ENCODE data around the gene ARVCF. TPM values are rescaled to one million over a fixed set of nuclear protein-coding genes. Genes with fewer than 3 reads are reported as not detected.

ARVCF gene
- total and polyA plus RNA-seq, 2 donors (not counting 3 experiments of a cell fraction or from before 2014, with no cell fraction given): 81.3 to 105 TPM

DNA sequence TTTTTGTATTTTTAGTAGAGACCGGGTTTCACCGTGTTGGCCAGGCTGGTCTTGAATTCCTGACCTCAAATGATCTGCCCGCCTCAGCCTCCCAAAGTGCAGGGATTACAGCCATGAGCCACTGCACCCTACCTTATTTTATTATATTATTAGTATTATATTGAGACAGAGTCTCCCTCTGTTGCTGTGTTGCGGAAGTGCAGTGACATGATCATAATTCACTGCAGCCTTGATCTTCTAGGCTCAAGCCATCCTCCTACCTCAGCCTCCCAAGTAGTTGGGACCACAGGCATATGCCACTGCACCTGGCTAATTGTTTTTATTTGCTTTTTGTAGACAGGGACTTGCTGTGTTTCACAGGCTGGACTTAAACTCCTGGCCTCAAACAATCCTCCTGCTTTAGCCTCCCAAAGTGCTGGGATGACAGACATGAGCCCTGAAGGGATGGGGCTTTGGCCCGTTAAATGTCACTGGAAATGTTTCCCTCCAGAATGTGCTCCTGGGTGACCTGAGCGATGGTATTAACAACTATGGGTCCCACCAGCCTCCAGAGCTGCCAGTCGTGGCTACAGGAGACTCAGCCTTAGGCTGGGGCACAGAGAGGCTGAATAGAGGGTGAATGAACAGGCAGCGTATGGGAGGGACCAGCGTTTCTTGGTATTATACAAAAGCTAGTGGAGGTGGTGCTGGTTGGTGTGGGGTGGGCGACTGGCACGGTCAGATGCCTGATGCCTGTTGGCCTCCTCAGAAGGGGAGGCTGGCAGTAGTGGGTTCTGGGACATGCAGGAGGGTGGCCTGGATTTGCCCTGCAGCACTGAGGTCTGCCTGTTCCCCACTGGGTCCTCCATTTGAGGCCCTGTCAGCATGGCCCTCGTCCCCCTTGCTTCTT lies 11.6 kb upstream of the ARVCF start:
- H3K9me1 ChIP-seq (replicated peaks; ENCODE audit: control insufficient read depth, extremely low read depth, insufficient read depth, low read length): no peaks in the 10 kb centered on the region
- TF ChIP-seq MYC (IDR thresholded peaks at IDR 0.05; ENCODE audit: low read depth, low read length): no peak
- TF ChIP-seq, protein P1, sequence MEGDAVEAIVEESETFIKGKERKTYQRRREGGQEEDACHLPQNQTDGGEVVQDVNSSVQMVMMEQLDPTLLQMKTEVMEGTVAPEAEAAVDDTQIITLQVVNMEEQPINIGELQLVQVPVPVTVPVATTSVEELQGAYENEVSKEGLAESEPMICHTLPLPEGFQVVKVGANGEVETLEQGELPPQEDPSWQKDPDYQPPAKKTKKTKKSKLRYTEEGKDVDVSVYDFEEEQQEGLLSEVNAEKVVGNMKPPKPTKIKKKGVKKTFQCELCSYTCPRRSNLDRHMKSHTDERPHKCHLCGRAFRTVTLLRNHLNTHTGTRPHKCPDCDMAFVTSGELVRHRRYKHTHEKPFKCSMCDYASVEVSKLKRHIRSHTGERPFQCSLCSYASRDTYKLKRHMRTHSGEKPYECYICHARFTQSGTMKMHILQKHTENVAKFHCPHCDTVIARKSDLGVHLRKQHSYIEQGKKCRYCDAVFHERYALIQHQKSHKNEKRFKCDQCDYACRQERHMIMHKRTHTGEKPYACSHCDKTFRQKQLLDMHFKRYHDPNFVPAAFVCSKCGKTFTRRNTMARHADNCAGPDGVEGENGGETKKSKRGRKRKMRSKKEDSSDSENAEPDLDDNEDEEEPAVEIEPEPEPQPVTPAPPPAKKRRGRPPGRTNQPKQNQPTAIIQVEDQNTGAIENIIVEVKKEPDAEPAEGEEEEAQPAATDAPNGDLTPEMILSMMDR (IDR thresholded peaks at IDR 0.05; ENCODE audit: extremely low read depth in 1 of 2, insufficient read depth in 1 of 2, low read depth in 1 of 2, low read length in 2 of 2): peak; percentile 31 to 39
- peaks cover 4% of the 10 kb centered on the region for H3K79me2 ChIP-seq (ENCODE audit: control insufficient read depth, insufficient read depth, low read length)
- dilution Hi-C loops (cut with MboI; ENCODE audit: extremely low pct_ligation_motif_present, low sequenced_read_pairs) (no loop called here), intact Hi-C loops (cut with micrococcal nuclease) (loop anchor here (1.0 kb wide), 1 partner anchor 66 kb away; no protein-coding TSS in a partner anchor)
- H3K4me1 ChIP-seq (ENCODE audit: control insufficient read depth, extremely low read depth, insufficient read depth, low read length): no peaks in the 10 kb centered on the region
- H4K20me1 ChIP-seq (replicated peaks; ENCODE audit: control insufficient read depth, extremely low read depth, insufficient read depth, low read length): no peaks in the 10 kb centered on the region
- POLR2A ChIA-PET: no interaction called here
- no peak overlapping the region for H3K4me2 ChIP-seq (ENCODE audit: insufficient read depth, low read length)
- no peak overlapping the region for H2AFZ ChIP-seq (ENCODE audit: low read depth, low read length)
- H3K27ac ChIP-seq (ENCODE audit: insufficient read depth, low read depth, low read length): no peak overlapping the region
- CTCF ChIA-PET: interaction anchor here (0.8 to 1.2 kb wide), 2 partner anchors 14 to 58 kb away, joined by 3 to 6 read pairs; no protein-coding TSS in a partner anchor
- FAIRE-seq: peak; percentile 75
- DNase-seq (ENCODE audit: low read depth, low spot score): peak; percentile 40
- no TSS peak for BruUV-seq (replicated peaks)
- no peak overlapping the region for H3K4me3 ChIP-seq (replicated peaks in 1 of 3; ENCODE audit: insufficient read depth in 1 of 3, low read depth in 1 of 3, low read length in 3 of 3)
- H3K9ac ChIP-seq (replicated peaks; ENCODE audit: extremely low read depth, insufficient read depth, low read length): no peak overlapping the region
- H3K27me3 ChIP-seq (ENCODE audit: control insufficient read depth in 2 of 2, insufficient read depth in 2 of 2, low read length in 2 of 2): no peaks in the 10 kb centered on the region
- no peaks in the 10 kb centered on the region for H3K9me3 ChIP-seq (replicated peaks; ENCODE audit: control insufficient read depth, insufficient read depth, low read length)
- peaks cover 0 to 3% of the 10 kb centered on the region in 2 experiments for H3K36me3 ChIP-seq (ENCODE audit: control insufficient read depth in 2 of 2, extremely low read depth in 1 of 2, insufficient read depth in 2 of 2, low read length in 2 of 2)

DNA sequence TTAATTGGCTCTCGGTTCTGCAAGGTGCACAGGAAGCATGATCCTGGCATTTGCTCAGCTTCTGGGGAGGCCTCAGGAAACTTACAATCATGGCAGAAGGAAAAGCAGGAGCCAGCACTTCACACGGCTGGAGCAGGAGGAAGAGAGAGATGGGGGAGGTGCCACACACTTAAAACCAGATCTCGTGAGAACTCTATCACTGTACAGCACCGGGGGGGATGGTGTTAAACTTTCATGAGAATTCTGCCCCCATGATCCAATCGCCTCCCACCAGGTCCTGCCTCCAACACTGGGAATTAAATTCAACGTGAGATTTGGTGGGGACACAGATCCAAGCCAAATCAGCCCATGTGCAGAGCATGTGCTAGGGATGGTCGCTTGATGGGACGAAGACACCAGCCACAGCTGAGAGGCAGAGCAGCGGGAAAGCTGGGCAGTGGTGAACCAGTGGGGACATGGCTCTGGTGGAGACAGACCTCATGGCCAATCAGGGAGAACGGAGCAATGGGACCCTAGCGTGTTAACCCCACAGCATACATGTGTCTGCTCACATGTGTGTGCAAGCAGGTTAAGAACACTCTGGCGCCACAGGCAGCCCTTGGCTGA lies 10.5 kb upstream of the ARVCF start:
- Histone ChIP-seq H3K4me2 (ENCODE audit: insufficient read depth, low read length) (no peak overlapping the region), H3K27ac (ENCODE audit: insufficient read depth, low read depth, low read length) (no peak overlapping the region), H3K36me3 (ENCODE audit: control insufficient read depth in 2 of 2, extremely low read depth in 1 of 2, insufficient read depth in 2 of 2, low read length in 2 of 2) (peaks cover 0 to 3% of the 10 kb centered on the region in 2 experiments), H3K4me1 (ENCODE audit: control insufficient read depth, extremely low read depth, insufficient read depth, low read length) (peaks cover under 1% of the 10 kb centered on the region), H3K9me3 (replicated peaks; ENCODE audit: control insufficient read depth, insufficient read depth, low read length) (no peaks in the 10 kb centered on the region), H3K27me3 (ENCODE audit: control insufficient read depth in 2 of 2, insufficient read depth in 2 of 2, low read length in 2 of 2) (no peaks in the 10 kb centered on the region), H4K20me1 (replicated peaks; ENCODE audit: control insufficient read depth, extremely low read depth, insufficient read depth, low read length) (no peaks in the 10 kb centered on the region), H3K4me3 (replicated peaks in 1 of 3; ENCODE audit: insufficient read depth in 1 of 3, low read depth in 1 of 3, low read length in 3 of 3) (no peak overlapping the region), H3K9me1 (replicated peaks; ENCODE audit: control insufficient read depth, extremely low read depth, insufficient read depth, low read length) (no peaks in the 10 kb centered on the region), H3K79me2 (ENCODE audit: control insufficient read depth, insufficient read depth, low read length) (peaks cover 11% of the 10 kb centered on the region), H3K9ac (replicated peaks; ENCODE audit: extremely low read depth, insufficient read depth, low read length) (no peak overlapping the region), H2AFZ (ENCODE audit: low read depth, low read length) (no peak overlapping the region)
- BruUV-seq (replicated peaks): no TSS peak
- ChIA-PET POLR2A (no interaction called here), CTCF (interaction anchor here (0.6 to 1.2 kb wide), 3 partner anchors 13 to 71 kb away, joined by 3 to 6 read pairs (median 3); no protein-coding TSS in a partner anchor)
- TF ChIP-seq JUN (IDR thresholded peaks at IDR 0.05; ENCODE audit: borderline replicate concordance, insufficient read depth, insufficient read length, low read depth) (no peak), POLR2AphosphoS5 (IDR thresholded peaks at IDR 0.05; ENCODE audit: insufficient read depth, low read depth, low read length) (no peak), FOS (IDR thresholded peaks at IDR 0.05; ENCODE audit: borderline replicate concordance, insufficient read depth, low read length) (no peak), MAX (IDR thresholded peaks at IDR 0.05; ENCODE audit: insufficient read depth, insufficient read length) (no peak), POLR2A (IDR thresholded peaks at IDR 0.05; ENCODE audit: low read depth, low read length) (no peak), GATA2 (IDR thresholded peaks at IDR 0.05; ENCODE audit: insufficient read depth, insufficient read length, low read depth, low read length) (no peak)
- DNase-seq (ENCODE audit: low read depth, low spot score) (no peak), FAIRE-seq (no peak)
- intact Hi-C loops (cut with micrococcal nuclease): no loop called here
- dilution Hi-C loops (cut with MboI; ENCODE audit: extremely low pct_ligation_motif_present, low sequenced_read_pairs): no loop called here

Measured in endothelial cell of umbilical vein (primary cell).